CD1c-positive myeloid dendritic cell (primary cell): ENCODE results near the gene DOCK4.

Source experiments
- DNase-seq: peaks from one replicate; pipeline ENCODE4 v3.0.0-alpha.2; 2016; ENCODE audit errors: extremely low spot score

The DOCK4 gene

GRCh38 chr7:111855161-111855841, 350.9 kb downstream of the DOCK4 start:
- DNase-seq, result peak; percentile 16

DNA sequence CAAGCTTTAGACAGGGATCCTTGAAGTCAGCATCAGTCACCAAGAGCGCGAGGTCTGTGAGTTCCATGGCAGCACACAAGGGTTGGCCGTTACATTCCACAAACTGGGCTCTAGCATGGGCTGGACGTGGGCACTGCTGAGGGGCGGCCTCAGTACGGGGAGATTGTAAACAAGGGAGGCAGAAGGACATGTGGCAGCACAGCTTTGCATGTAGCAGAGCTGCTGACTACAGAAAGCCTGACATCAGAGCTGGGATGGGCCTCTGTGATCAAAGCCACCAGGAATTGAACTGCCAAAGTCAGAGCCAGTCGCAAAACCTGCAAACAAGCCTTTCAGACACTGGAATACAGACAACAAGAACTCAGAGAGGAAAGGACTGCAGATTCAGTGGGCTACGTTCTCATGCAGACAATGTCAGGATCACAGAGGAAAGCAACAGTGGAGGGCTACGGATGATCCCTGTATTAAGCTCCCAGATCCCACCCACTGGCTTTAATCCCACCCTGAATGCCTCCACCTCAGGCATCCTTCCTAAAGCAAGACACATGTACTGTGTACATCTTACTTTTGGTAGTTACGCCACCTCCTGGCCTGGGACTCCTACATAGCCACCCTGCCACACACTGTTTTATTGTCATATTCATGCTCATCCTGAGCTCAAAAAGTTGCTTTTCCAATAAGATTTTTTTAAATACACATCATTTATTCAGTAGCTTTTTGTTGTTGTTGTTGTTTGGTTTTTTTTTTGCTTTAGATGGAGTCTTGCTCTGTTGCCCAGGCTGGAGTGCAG, 352.8 kb downstream of the DOCK4 start:
- DNase-seq, result no peak

DNA sequence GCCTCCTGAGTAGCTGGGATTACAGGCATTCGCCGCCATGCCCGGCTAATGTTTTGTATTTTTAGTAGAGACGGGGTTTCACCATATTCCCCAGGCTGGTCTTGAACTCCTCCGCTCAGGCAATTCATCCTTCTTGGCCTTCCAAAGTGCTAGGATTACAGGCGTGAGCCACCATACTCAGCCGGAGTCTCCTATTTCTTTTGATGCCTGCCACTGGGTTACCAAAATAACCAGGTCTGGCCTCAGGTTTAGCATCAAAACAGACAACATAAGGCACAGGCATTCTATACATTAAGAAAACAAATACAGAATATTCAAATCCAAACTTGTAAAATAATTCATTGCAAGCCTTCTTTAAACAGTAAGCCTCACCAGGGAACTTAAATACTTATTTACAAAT, 354.1 kb downstream of the DOCK4 start:
- no peak for DNase-seq

DNA sequence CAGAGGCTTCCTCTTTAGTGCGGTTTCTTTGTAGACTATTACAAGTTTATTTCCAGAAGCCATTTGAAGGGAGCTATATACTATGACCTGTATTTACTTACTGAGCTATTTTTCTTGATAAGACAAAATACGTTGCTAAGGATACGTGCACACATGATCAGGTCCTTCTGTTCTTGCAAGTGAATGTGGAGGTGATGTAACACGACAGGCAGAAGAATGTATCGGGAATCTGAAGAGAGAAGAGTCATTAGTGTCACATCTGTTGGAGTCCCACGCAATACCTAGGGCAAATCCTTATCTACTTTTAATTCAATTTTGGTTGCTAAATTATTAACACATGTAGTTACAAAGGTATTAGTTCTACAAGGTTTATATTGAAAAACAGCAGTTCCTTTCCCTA, 359.3 kb downstream of the DOCK4 start:
- DNase-seq, result no peak

- no peak for DNase-seq
Observed at GRCh38 chr7:111845853-111846252, 360.3 kb downstream of the DOCK4 start.

DNA sequence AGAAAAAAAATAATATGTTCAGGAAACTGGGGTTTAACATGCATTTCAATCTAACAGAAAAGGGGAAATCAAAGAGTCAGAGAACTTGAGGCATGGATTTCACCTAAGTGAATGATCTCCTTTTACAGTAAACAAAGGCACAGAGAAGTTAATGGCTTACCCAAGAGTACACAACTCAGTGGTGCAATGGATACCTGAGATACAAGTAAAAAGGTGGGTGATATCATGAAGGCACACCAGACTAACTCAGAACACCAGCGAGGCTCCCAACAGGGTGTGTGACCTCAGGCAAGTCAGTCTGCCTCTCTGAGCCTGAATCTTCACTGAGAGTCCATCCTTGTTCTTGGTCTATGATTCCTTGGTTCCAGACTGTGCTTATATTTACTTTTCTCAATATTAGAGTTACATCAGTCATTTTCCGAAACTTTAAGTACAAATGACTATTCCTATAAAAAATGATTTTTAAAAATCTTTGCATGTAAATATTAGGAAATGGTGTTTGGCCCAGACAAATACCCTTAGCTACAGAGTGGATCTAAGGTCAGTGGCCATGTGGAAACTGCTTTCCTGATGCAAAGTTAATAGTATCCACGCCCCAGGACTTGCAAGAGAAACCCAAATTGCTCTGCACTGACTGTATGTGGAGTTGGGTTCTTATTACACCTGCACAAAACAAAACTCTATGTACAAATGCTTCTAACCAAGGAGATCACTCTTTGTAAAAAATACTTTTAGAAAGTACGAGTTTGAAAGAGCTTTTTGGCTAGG, 361.1 kb downstream of the DOCK4 start:
- no peak for DNase-seq

GRCh38 chr7:111842491-111842890, 363.7 kb downstream of the DOCK4 start:
- no peak for DNase-seq

GRCh38 chr7:111841596-111842205, 364.5 kb downstream of the DOCK4 start:
- DNase-seq, result no peak

- DNase-seq, result no peak
Observed at GRCh38 chr7:111840528-111840927, 365.7 kb downstream of the DOCK4 start.

- DNase-seq, result no peak
Observed at GRCh38 chr7:111839261-111839660, 366.9 kb downstream of the DOCK4 start.

- no peak for DNase-seq
Observed at GRCh38 chr7:111836592-111836991, 369.6 kb downstream of the DOCK4 start.

DNA sequence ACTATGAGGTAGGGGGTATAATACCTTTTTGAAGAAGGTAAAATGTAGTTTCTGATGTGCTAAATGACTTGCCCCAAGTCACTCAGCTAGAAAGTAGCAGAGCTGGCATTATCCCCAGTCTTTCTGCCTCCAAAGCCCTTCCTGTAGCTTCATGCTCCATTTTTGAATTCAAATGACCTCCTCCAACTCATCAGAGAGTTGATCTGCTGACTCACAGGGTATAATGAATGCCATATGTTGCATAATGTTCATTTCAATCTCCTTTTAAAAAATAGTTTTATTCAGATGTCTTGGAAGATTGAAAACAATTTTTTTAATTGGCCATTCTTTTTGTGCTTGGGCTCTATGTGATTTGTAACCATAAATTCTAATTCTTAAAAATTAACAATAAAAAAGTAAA, 371.1 kb downstream of the DOCK4 start:
- DNase-seq, result no peak

GRCh38 chr7:111834367-111834766, 371.8 kb downstream of the DOCK4 start:
- DNase-seq, result no peak

DNA sequence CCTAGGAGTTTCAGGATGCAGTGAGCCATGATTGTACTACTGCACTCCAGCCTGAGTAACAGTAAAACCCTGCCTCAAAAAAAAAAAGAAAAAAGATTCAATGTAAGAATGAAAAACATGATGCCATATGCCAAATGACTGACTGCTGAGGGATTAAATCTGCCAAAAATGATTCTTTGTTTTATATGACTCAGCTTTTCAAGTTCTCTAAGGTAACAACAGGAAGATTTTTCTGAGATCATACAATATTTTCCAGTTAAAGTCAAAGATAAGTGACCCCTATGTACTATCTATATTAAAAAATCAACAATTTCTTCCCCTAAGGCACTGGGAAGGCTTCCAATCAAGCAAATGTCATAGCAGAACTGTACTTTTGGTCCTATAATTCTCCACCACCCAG, 372.7 kb downstream of the DOCK4 start:
- DNase-seq, result no peak

- DNase-seq, result no peak
Observed at GRCh38 chr7:111832174-111832573, 374.0 kb downstream of the DOCK4 start.

- DNase-seq, result no peak
Observed at GRCh38 chr7:111829221-111829620, 377.0 kb downstream of the DOCK4 start.

DNA sequence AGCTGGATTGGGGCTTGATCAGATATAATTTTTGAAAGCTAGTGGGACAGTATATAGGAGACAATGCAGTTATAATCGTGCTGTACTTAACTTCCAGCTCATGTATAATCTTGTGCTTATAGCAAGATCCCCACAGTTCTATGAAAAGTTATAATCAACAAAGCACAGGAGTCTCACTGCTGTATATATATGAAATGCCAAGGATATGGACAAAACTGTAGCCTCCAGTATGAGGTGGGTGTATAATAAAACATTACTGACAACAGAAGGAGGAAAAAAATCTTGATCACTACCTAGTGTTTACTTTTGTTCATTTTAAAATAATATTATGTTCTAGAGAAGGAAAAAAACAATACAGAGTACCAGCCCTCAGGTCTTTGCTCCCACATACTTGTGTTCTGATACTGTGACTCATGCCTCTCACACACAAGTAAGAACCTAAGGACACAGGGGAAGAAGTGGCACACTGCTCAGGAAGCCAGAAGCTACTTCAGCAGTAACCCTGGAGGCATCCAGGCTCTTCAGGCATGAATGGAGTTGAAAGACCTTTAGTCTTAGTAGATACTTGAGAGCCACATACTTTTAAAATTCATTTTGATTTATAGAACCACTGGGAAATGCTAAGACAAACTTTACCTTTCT, 378.2 kb downstream of the DOCK4 start:
- no peak for DNase-seq

GRCh38 chr7:111825046-111825445, 381.2 kb downstream of the DOCK4 start:
- no peak for DNase-seq

DNA sequence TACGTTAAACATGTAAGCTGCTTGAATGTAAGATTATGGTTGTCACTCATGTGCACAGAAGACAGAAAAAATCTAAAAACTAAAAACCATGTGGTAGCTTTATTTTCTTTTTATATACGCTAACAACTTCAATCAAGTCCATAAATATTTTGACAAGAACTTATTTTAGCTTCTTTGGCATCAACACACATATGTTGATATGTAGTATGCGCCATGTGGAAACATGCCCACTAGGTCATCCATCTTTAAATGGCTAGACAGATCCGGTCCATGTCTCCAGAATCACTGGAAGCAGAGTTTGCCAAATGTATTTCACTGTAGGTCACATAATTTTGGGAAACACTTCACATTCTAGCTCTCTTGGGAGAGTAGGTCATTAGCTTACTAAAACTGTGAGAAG, 382.4 kb downstream of the DOCK4 start:
- no peak for DNase-seq

GRCh38 chr7:111821046-111821445, 385.2 kb downstream of the DOCK4 start:
- DNase-seq, result no peak

DNA sequence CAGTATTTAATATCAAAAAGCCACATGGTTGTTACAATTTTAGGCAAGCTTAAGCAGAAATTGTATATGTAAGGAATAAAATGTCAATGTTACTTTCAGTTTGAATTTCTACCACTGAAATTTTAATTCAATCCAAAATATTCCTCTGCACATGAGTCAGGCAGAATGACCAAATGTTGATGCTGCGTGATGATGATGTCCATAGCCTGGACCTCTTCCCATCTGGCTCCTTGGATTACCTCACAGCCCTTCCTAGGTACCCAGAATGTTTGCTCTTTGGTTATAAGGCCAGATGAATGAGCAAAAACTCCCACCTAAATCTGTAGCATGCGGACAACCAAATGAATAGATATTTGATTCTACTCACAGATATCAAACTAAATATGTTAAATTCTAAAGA, 385.6 kb downstream of the DOCK4 start:
- no peak for DNase-seq

- DNase-seq, result no peak
Observed at GRCh38 chr7:111820121-111820520, 386.1 kb downstream of the DOCK4 start.
